ENCODE measurements around the gene ADAMTSL3.
"Not testable (repeated sequence)": the region's sequence is repeated elsewhere in the genome, so short reads cannot be mapped to it uniquely, and the experiment has no call there.

The ADAMTSL3 gene

DNA sequence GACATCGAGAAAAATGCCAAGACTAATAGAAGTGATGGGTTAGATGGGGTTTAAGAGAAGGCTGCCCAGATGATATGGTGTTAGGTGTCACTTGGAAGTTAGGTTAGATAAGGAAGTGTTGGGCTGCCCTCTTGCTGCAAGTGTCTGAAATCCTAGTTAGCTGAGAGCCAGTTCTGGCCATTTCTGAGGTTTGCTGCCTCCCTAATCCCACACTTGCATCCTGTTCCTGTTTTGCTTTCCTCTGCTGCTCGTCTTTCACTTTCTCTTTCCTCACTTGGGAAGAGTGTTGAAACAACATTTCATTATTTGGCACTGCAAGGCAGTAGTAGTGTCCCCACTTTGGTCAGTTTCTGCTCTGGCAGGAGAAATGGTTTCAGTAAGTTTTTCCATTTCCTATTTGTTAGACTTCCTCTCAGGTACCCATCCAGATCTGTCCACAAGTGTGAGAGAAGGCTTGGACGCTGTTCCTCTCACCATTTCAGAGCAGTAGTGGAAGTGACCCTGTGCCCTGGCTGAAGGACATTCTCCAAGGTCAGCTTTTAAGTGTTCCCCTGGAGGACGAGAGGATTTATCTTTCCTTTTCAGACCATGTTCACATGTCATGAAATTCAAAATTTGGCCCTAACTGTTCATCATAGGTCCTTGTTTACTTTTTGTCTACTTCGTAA, 93.3 kb downstream of the ADAMTSL3 start:
- no peak for DNase-seq (ENCODE audit: low spot score)

DNA sequence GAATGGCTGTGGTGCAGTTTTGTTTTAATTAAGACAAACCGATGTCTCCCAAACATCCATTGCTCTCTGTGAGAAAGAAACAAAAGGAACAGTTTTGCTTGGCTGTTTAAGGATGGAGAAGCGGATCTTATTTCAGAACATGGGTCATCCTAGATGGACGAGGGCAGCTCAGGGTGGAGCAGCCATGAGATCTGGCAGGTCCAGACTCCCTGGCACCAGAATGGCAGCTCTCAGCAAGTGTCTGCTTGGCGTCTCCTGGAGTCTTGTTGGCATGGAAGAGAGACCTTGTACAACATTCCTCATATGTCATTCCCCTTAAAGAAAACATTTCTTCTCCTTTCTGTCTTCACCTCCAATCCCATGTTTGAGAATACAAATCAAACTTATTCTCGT, 93.8 kb downstream of the ADAMTSL3 start:
- DNase-seq (ENCODE audit: low spot score) = no peak

GRCh38 chr15:83753872-83754493, 100.1 kb downstream of the ADAMTSL3 start:
- DNase-seq (ENCODE audit: low spot score) = no peak

DNA sequence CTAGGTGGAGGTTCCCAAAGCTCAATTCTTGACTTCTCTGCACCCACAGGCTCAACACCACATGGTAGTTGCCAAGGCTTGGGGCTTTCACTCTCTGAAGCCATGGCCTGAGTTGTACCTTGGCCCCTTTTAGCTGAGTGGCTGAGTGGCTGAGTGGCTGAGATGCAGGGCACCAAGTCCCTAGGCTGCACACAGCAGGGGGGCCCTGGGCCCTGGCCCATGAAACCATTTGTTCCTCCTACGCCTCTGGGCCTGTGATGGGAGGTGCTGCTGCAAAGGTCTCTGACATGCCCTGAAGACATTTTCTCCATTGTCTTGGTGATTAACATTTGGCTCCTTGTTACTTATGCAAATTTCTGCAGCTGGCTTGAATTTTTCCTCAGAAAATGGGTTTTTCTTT, 103.4 kb downstream of the ADAMTSL3 start:
- not testable (repeated sequence) for DNase-seq (ENCODE audit: low spot score)

GRCh38 chr15:83762367-83762766, 108.4 kb downstream of the ADAMTSL3 start:
- no peak for DNase-seq (ENCODE audit: low spot score)

DNA sequence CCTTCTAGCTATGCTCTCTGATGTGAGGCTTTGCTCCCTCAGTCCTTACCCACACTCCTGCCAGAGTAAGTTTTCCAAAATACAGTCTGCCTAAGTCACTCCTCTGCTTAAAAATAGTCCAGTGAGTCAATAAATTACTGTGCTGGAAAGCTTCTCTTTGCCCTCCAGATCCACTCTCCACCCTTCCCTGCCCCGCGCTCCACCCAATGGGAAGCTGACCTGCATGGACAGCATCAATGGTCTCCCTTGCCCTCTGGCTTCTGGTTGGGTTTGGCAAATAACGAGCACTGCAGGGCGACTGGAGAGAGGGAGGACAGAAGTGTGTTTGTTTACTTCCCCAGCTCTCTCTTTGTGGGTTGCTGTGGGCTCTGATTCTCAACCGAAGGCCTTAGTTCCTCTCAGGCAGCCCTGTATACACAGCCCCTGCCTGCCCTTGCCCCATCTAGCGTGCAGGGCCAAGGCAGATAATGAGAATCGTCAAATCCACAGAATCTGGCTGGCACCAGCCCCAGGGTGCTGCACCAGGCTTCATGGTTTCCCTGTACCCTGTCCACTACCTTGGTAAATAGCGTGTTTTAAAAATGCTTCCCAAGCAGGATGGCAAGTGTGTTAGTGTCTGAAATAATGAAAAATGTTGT, 110.4 kb downstream of the ADAMTSL3 start:
- DNase-seq (ENCODE audit: low spot score) = no peak

- no peak for DNase-seq (ENCODE audit: low spot score)
Observed at GRCh38 chr15:83766339-83766738, 112.4 kb downstream of the ADAMTSL3 start.

- DNase-seq (ENCODE audit: low spot score) = no peak
Observed at GRCh38 chr15:83767741-83768140, 113.8 kb downstream of the ADAMTSL3 start.

DNA sequence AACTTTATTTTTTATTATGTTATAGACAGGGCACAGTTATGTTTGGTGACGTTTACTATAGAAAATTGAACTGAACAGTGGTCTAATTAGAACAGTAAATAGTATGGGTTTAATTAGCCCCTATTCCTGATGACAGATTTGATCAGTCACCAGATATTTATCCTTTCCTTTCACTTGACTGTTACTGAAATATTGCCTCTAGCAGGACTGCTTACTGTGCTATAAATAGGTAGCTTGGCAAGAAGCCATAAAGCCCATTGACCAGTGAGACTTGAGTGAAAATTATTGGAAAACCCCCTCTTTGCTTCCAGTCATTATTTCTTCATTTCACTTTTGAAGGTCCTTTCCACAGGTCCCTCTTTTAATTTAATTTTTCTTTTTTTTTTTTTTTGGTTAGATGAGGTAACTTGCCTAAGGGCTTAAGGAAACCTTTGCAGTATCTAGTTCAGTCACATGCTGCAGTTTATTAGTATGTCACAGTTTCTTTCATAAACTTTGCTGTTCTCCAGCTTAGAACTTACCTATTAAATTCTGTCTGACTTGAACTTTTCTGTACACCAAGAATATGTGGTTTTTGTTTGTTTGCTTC, 115.6 kb downstream of the ADAMTSL3 start:
- no peak for DNase-seq (ENCODE audit: low spot score)

GRCh38 chr15:83775738-83776137, 121.8 kb downstream of the ADAMTSL3 start:
- DNase-seq (ENCODE audit: low spot score) = peak; percentile 6

GRCh38 chr15:83776986-83777385, 123.1 kb downstream of the ADAMTSL3 start:
- no peak for DNase-seq (ENCODE audit: low spot score)

GRCh38 chr15:83783227-83783626, 129.3 kb downstream of the ADAMTSL3 start:
- no peak for DNase-seq (ENCODE audit: low spot score)

DNA sequence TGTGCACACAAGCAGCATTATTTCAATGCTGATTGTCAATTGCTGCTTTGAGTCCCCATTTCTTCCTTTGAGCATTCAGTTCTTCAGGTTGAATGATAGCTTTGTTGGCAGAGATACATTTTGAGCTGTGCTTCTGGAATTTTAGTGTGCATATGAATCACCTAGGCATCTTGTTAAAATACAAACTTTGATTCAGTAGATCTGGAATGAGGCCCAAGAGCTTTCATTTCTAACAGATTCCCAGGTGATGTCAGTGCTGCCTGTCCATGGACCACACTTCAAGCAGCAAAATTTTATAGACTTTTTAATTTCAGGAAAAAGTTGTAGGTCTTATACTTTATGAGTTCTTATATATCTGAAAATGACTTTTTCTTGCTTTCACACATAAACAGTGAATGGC, 131.1 kb downstream of the ADAMTSL3 start:
- no peak for DNase-seq (ENCODE audit: low spot score)

DNA sequence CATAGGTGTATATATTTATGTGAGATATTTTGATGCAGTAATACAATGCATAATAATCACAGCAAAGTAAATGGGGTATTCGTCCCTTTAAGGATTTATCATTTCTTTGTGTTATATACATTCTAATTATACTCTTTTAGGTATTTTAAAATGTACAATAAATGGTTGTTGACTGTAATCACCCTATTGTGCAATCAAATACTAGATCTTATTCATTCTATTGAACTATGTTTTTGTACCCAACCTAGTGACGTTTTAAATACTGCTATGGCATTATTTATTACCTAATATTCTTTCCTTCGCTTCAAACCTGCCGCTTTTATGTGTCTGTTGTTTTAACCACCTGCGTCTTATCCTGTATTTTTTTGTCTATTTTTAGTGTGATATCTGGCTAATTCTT, 132.4 kb downstream of the ADAMTSL3 start:
- no peak for DNase-seq (ENCODE audit: low spot score)

DNA sequence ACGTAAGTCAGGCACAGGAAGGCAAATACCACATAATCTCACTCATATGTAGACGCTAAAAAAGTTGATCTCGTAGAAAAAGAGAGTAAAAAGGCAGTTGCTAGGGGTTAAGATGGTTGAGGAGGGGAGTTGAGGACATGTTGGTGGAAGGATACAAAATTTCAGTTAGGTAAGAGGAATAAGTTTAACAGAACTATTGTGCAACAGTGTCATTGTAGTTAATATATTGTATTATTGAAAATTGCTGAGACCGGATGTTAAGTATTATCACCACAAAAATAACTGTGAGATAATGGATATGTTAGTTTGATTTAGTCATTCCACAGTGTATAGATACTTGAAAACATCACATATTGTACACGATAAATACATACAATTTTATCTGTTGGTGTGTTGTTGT, 139.1 kb downstream of the ADAMTSL3 start:
- no peak for DNase-seq (ENCODE audit: low spot score)

- DNase-seq (ENCODE audit: low spot score) = no peak
Observed at GRCh38 chr15:83794209-83794608, 140.3 kb downstream of the ADAMTSL3 start.

DNA sequence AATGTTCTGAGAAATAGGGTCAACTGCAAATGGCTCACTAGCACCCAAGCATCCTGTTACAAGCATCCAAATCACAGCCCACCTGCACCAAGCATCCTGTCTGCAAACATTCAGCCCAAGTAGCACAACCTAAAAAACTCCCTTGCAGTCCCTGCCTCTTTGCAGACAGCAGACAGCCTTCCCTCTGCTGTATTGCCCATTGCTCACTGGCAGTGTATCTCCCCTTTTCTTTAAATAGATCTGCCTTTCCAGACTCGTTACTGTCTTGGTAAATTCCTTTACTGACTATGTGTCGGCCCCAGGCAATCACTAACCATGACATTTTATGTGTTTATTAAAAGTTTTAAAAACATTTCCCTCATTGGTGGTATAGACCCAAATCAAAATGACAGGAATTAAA, 155.4 kb downstream of the ADAMTSL3 start:
- DNase-seq (ENCODE audit: low spot score) = no peak

DNA sequence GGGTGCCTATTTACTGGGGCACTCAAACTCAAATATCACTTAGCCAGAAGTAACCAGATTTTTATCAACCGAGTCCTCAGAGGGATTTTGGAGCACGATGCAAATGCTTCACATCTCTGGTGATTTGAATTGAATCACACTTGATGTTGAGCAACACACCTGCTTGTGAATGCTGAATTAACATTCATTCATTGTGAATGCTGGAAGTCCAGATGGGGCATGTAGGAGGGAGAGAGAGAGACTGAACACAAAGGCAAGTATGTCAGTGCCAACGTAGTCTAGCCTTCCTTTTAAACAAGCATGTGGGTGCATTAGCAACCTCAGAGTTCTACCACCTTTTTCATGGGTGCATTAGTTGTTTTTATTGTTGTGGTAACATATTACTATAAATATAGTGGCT, 156.2 kb downstream of the ADAMTSL3 start:
- no peak for DNase-seq (ENCODE audit: low spot score)

- no peak for DNase-seq (ENCODE audit: low spot score)
Observed at GRCh38 chr15:83813682-83814081, 159.8 kb downstream of the ADAMTSL3 start.

- no peak for DNase-seq (ENCODE audit: low spot score)
Observed at GRCh38 chr15:83815506-83815905, 161.6 kb downstream of the ADAMTSL3 start.

GRCh38 chr15:83816124-83816883, 162.4 kb downstream of the ADAMTSL3 start:
- no peak for DNase-seq (ENCODE audit: low spot score)

- no peak for DNase-seq (ENCODE audit: low spot score)
Observed at GRCh38 chr15:83818591-83818990, 164.7 kb downstream of the ADAMTSL3 start.
